Retinal pigment epithelial cell (primary cell): ENCODE results near the gene PLPP1.

Experiments
- DNase-seq: peaks from one replicate; pipeline ENCODE4 v3.0.0-alpha.2; 2010; ENCODE audit warnings: low read depth
- H3K4me3 ChIP-seq: 2 replicates; pipeline ENCODE4 v1.5.1; 2011; ENCODE audit warnings: mild to moderate bottlenecking, low read length, control low read depth, moderate library complexity
- TF ChIP-seq, protein P1 (sequence below): conservative IDR thresholded peaks from 2 replicates; pipeline ENCODE4 v1.5.1; 2011; ENCODE audit warnings: low read depth, low read length, control low read depth, inconsistent platforms

PLPP1 gene

DNA sequence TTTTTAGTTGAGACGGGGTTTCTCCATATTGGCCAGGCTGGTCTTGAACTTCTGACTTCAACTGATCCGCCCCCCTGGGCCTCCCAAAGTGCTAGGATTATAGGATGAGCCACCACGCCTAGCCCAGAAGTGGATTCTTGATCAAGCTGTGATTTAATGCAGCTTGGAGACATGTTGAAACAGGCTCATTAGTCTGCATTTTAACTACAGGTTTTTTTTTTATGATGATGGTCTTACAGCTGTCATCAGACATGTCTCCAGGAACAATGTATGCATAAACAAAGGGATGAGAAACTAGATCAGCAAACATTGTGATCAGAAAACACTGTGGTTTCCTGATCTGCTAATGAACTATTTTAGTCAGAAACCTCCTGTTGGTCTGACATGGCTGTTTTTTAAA lies 30.0 kb upstream of the PLPP1 start:
- TF ChIP-seq, protein P1, sequence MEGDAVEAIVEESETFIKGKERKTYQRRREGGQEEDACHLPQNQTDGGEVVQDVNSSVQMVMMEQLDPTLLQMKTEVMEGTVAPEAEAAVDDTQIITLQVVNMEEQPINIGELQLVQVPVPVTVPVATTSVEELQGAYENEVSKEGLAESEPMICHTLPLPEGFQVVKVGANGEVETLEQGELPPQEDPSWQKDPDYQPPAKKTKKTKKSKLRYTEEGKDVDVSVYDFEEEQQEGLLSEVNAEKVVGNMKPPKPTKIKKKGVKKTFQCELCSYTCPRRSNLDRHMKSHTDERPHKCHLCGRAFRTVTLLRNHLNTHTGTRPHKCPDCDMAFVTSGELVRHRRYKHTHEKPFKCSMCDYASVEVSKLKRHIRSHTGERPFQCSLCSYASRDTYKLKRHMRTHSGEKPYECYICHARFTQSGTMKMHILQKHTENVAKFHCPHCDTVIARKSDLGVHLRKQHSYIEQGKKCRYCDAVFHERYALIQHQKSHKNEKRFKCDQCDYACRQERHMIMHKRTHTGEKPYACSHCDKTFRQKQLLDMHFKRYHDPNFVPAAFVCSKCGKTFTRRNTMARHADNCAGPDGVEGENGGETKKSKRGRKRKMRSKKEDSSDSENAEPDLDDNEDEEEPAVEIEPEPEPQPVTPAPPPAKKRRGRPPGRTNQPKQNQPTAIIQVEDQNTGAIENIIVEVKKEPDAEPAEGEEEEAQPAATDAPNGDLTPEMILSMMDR = no peak
- DNase-seq = no peak
- H3K4me3 ChIP-seq = no peak overlapping the region

DNA sequence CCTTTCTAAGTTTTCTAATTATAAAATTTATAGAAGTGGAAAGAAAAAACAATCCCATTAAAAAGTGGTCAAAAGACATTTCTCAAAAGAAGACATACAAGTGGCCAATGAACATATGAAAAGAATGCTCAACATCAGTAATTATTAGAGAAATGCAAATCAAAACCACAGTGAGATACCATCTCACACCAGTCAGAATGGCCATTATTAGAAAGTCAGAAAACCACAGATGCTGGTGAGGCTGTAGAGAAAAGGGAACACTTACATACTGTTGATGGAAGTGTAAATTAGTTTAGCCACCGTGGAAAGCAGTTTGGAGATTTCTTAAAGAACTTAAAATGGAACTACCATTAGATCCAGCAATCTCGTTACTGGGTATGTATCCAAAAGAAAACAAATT lies 23.7 kb upstream of the PLPP1 start:
- H3K4me3 ChIP-seq = no peak overlapping the region
- TF ChIP-seq, protein P1 = no peak

DNA sequence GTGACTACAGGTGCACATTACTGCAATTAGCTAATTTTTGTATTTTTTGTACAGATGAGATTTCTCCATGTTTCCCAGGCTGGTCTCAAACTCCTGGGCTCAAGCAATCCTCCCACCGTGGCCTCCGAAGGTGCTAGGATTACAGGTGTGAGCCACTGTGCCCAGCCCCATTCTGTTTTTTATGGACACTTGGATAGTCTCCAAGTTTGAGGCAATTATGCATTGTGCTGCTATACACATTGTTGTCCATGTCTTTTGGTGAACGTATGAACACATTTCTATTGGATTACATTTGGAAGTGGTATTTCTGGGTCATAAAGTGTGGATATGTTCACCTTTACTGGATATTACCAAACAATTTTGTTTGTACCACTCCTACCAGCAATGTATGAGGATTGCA lies 22.4 kb upstream of the PLPP1 start:
- TF ChIP-seq, protein P1 = no peak

More for the DNA sequence above, 23.7 kb upstream of the PLPP1 start:
- no peak for DNase-seq

DNA sequence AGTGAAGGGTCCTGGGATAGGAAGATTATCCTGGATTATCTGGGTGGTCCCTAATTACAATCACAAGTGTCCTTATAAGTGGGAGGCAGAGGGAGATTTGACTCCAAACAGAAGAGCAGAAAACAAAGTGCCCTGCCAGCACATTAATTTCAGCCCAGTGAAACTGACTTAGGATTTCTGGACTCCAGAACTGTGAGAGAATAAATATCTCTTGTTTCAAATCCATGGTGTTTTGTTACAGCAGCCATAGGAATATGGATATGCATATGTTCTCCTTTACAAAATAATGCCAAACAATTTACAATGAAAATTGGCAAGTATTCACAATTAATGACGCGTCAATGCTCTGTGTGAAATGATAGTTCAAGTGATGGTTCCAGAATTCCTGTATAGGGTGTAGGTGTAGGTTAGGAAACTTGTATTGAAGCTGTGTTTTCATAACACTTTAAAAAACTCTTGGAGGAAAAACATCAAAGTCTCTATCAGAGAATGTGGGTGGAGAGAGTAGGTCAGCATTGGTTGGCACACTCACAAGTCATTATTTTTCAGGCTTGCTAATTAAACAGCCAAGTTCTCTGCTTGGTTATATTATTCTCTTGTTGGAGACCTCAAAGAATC lies 19.9 kb upstream of the PLPP1 start:
- no peak overlapping the region for H3K4me3 ChIP-seq
- TF ChIP-seq, protein P1 = no peak
- DNase-seq = no peak

More for the DNA sequence above, 22.4 kb upstream of the PLPP1 start:
- no peak for DNase-seq
- H3K4me3 ChIP-seq = no peak overlapping the region

DNA sequence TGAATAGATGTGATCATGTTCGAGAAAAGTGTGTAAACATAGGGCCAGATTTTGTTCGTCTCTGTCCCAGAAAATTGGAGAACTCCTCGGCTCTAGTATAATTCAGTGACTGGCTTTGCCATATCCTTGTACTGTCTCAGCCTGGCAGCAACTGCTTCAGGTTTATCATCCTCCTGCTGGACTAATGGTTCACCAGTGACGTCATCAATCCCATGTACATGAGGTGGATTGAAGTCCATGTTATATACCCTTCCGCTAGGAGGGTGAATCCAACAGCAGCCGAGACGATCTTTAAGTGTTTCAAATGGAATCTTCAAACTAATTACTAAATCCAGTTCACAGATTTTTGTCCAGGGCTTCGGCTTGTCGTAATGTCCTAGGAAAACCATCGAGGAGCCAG lies 17.1 kb upstream of the PLPP1 start:
- H3K4me3 ChIP-seq = no peak overlapping the region
- TF ChIP-seq, protein P1 = no peak
- no peak for DNase-seq

DNA sequence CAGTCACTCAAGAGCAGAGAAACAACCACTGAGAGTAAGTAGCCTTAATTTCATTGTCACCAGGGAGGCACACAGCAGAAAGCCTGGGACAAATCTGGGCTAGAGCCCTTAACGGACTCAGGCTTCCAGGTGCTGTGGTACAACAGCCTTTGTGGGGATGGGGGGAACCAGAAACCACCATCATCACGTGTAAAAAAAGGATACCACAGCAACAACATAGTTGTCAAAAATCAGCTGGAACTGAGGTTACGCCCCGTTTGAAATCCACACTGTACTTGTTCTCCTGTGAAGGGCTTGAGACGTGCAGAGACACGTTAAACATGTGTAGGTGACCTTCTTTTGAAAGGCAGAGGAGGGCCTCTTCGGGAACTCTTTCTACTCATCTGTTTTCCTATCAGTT lies 16.6 kb upstream of the PLPP1 start:
- H3K4me3 ChIP-seq = no peak overlapping the region
- DNase-seq = no peak
- TF ChIP-seq, protein P1 = no peak

DNA sequence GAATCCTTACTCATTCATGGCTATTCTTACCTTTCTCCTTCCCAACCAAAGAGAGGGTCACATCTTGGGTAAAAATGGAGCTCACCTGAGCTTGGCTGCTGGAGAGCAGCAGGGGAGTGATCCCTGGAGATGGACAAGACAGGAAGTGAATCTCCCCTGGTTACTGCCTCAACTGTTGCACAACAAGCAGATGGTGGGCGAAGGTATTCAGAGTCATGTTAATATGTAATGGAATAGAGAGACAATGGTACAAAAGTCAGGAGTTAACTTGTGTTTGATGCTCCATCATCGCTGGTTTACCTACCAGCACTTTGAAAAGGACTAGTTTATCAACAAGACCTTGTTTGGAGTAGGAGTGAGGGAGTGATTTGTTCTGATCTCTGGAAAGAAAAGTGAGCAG lies 13.0 kb upstream of the PLPP1 start:
- DNase-seq = no peak
- TF ChIP-seq, protein P1 = no peak
- H3K4me3 ChIP-seq = no peak overlapping the region
